Endothelial cell (in vitro differentiated cells): ENCODE data around the gene SORBS1. TPM values are rescaled to one million over a fixed set of nuclear protein-coding genes. Genes with fewer than 3 reads are reported as not detected.

Source experiments
- DNase-seq: peaks from one replicate; pipeline ENCODE4 v3.0.0; 2021; ENCODE audit warnings: low spot score
- H3K27ac Mint-ChIP-seq: one replicate; pipeline ENCODE4 v1.8.0; 2021; ENCODE audit warnings: mixed read lengths, inconsistent platforms; ENCODE audit not compliant: unreplicated experiment
- H3K27me3 Mint-ChIP-seq: one replicate; pipeline ENCODE4 v1.8.0; 2021; ENCODE audit warnings: mild to moderate bottlenecking, moderate library complexity, mixed read lengths, inconsistent platforms; ENCODE audit not compliant: unreplicated experiment
- H3K36me3 Mint-ChIP-seq: one replicate; pipeline ENCODE4 v1.8.0; 2021; ENCODE audit warnings: mild to moderate bottlenecking, low read depth, mixed read lengths, inconsistent platforms; ENCODE audit not compliant: unreplicated experiment
- H3K4me1 Mint-ChIP-seq: one replicate; pipeline ENCODE4 v1.8.0; 2021; ENCODE audit warnings: mild to moderate bottlenecking, mixed read lengths, inconsistent platforms; ENCODE audit not compliant: unreplicated experiment
- H3K4me3 Mint-ChIP-seq: one replicate; pipeline ENCODE4 v1.8.0; 2021; ENCODE audit warnings: mild to moderate bottlenecking, mixed read lengths, inconsistent platforms; ENCODE audit not compliant: unreplicated experiment
- H3K9me3 Mint-ChIP-seq: one replicate; pipeline ENCODE4 v1.8.0; 2021; ENCODE audit warnings: mixed read lengths, inconsistent platforms; ENCODE audit not compliant: unreplicated experiment
- CTCF ChIP-seq: fragments of 200-600 bp; sonication (generic); IDR thresholded peaks from one replicate; pipeline ENCODE4 v1.5.0; 2021; ENCODE audit warnings: antibody characterized with exemption; ENCODE audit not compliant: unreplicated experiment
- total RNA-seq: library from RNA; stranded (reverse); fragmentation: NEBNext Ultra II Directional; extraction: Animal tissue kit (Norgen Biotek cat#: 25700); gene quantifications from one replicate; pipeline ENCODE4 v1.2.1, GENCODE V29; 2021; ENCODE audit not compliant: unreplicated experiment

The SORBS1 gene
- total RNA-seq, 1 donor from 2014 or later, result 103 TPM

- Mint-ChIP-seq H3K9me3 (no peaks in the 10 kb centered on the region), H3K4me3 (no peak overlapping the region), H3K27me3 (peaks cover 11% of the 10 kb centered on the region), H3K27ac (peak overlapping the region; percentile 61), H3K36me3 (peaks cover 3% of the 10 kb centered on the region), H3K4me1 (peaks cover 36% of the 10 kb centered on the region)
- no peak for TF ChIP-seq CTCF
- DNase-seq, result no peak
These were observed 5.0 kb upstream of the SORBS1 start for GRCh38 chr10:95566136-95566535.

DNA sequence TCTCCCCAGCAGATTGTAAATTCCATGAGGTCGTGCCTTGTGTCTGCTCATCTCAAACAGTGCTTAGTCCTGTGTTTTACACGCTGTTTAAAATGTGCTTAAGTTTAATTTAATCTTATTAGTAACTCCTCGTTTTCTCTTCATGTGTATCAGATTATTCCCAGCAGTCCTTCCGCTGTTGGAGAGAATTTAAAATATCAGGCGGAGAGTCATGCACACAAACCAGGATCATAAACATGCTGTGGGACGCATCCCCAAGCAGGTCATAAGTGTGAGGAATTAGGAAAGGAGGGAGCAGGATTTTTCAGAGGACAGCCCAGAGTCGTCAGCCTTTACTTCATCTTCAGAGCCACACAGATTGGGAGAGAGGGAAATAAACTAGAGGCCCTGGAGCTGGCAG lies 4.2 kb upstream of the SORBS1 start:
- H3K27ac Mint-ChIP-seq, result no peak overlapping the region
- H3K9me3 Mint-ChIP-seq, result no peaks in the 10 kb centered on the region
- peaks cover 3% of the 10 kb centered on the region for H3K36me3 Mint-ChIP-seq
- DNase-seq, result no peak
- H3K4me1 Mint-ChIP-seq, result peaks cover 31% of the 10 kb centered on the region
- H3K4me3 Mint-ChIP-seq, result no peak overlapping the region
- peaks cover 11% of the 10 kb centered on the region for H3K27me3 Mint-ChIP-seq
- TF ChIP-seq CTCF, result no peak

GRCh38 chr10:95564291-95564690 lies 3.1 kb upstream of the SORBS1 start:
- Mint-ChIP-seq H3K36me3 (peaks cover 3% of the 10 kb centered on the region), H3K4me3 (no peak overlapping the region), H3K27ac (no peak overlapping the region), H3K4me1 (peaks cover 41% of the 10 kb centered on the region), H3K9me3 (no peaks in the 10 kb centered on the region), H3K27me3 (peaks cover 10% of the 10 kb centered on the region)
- no peak for TF ChIP-seq CTCF
- no peak for DNase-seq

DNA sequence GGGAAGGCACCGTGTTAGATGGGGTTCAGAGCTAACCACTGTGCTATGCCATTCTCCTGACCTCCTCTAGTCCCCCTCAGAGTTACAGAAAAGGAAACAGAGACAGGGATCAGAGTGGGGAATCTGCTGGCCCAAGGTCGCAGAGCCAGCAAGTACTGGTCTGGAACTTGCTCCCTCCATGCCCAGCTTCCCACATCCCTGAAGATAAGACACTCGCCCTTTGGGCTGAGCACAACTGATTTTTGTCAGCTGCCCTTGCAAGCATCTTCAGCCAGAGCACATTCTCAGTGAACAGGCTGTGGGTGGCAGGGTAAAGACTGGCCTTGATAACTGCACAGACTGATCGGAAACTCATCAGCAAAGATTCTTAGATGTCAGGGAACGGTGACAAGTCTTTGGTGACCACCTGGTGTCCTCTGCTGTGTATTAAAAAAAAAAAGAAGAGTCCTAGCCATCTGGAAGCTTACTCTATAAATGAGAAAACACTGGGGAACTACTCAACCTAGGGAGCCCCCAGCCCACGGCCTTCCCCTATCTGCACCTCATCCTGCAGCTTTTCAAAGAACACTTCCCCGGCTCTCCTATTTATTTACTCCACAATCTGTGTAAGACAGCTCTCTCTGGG lies 1.3 kb upstream of the SORBS1 start:
- no peak for TF ChIP-seq CTCF
- Mint-ChIP-seq H3K4me3 (peak overlapping the region; percentile 72), H3K36me3 (peaks cover 8% of the 10 kb centered on the region), H3K27ac (peak overlapping the region; percentile 10), H3K9me3 (no peaks in the 10 kb centered on the region), H3K4me1 (peaks cover 53% of the 10 kb centered on the region), H3K27me3 (peaks cover 16% of the 10 kb centered on the region)
- DNase-seq, result no peak

- DNase-seq, result no peak
- Mint-ChIP-seq H3K27me3 (peaks cover 16% of the 10 kb centered on the region), H3K4me1 (peaks cover 57% of the 10 kb centered on the region), H3K9me3 (no peaks in the 10 kb centered on the region), H3K4me3 (peak overlapping the region; percentile 90), H3K27ac (peak overlapping the region; percentile 93), H3K36me3 (peaks cover 8% of the 10 kb centered on the region)
- no peak for TF ChIP-seq CTCF
These were observed 650 bp upstream of the SORBS1 start for GRCh38 chr10:95561864-95562177.
